GM18868 (cell line): ENCODE measurements around the gene SIM1.
"Not testable (repeated sequence)": the region's sequence is repeated elsewhere in the genome, so short reads cannot be mapped to it uniquely, and the experiment has no call there.

Experiments used
- ATAC-seq: cut with Tn5 transposase; IDR thresholded peaks from one replicate; pipeline ENCODE4 v1.9.1; 2021; ENCODE audit warnings: mild to moderate bottlenecking, moderate library complexity; ENCODE audit not compliant: unreplicated experiment

The SIM1 gene

DNA sequence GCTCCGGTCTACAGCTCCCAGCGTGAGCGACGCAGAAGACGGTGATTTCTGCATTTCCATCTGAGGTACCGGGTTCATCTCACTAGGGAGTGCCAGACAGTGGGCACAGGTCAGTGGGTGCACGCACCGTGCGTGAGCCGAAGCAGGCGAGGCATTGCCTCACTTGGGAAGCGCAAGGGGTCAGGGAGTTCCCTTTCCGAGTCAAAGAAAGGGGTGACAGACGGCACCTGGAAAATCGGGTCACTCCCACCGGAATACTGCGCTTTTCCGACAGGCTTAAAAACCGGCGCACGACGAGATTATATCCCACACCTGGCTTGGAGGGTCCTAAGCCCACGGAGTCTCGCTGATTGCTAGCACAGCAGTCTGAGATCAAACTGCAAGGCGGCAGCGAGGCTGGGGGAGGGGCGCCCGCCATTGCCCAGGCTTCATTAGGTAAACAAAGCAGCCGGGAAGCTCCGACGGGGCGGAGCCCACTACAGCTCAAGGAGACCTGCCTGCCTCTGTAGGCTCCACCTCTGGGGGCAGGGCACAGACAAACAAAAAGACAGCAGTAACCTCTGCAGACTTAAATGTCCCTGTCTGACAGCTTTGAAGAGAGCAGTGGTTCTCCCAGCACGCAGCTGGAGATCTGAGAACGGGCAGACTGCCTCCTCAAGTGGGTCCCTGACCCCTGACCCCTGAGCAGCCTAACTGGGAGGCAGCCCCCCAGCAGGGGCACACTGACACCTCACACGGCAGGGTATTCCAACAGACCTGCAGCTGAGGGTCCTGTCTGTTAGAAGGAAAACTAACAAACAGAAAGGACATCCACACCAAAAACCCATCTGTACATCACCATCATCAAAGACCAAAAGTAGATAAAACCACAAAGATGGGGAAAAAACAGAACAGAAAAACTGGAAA lies 109.7 kb downstream of the SIM1 start:
- ATAC-seq = not testable (repeated sequence)

- ATAC-seq = no peak
Observed at GRCh38 chr6:100353276-100354015, 111.3 kb downstream of the SIM1 start.

- ATAC-seq = no peak
Observed at GRCh38 chr6:100350139-100350538, 114.6 kb downstream of the SIM1 start.

GRCh38 chr6:100349366-100349765 lies 115.4 kb downstream of the SIM1 start:
- ATAC-seq = no peak

GRCh38 chr6:100347901-100348550 lies 116.7 kb downstream of the SIM1 start:
- peak; percentile 40 for ATAC-seq

DNA sequence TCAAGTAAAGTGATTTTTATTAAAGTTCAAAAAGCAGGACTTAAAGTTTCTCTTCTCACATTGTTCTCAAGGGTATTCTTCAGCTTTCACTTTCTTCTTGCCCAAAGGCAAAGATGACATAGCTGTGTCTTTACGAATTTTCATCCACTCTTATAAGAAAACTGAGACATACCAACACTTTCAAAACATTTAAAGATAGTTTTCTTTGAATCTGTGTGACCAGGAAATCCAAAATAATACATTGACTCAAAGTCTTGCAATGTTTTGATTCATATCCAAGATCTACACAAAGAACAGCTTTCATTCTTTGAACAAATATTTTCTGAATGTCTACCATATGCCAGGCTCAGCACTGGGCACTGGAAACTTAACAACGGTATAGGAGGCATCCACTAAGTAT lies 117.9 kb downstream of the SIM1 start:
- no peak for ATAC-seq

DNA sequence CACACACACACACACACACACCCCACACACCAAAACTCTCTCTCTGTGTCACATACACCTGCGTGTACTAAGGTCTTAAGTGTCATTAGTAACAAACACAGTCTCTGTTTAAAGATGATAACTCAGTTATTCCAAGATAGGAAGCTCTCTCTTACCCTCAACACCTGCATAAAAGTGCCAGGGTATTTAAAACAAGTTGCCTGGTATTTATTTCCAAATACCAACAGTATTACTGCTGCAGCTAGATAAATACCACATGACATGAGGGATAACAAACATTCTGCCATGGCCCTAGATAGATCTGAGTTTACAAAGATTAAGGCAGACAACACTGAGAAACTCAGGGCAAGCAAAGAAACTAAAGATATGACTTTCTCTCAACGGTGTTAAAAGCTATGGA lies 118.5 kb downstream of the SIM1 start:
- no peak for ATAC-seq

DNA sequence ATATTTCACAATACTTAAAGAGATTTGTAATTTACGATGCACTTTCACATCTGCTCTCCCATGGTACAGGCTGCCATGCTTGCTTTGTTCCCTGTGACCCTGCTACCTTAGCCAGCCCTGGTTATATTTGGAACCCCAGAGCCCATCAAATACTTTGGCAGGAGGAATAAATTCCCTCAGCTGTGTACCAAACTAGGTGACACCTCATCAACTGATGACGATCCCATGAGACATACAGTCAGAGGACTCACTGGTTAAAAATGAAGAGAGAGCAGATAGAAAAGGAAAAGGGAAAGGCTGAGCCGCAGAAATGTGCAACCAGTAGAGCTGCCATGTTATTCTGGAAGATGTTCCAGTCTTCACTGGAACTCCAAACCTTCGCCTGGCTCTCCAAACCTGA lies 120.0 kb downstream of the SIM1 start:
- ATAC-seq = no peak

DNA sequence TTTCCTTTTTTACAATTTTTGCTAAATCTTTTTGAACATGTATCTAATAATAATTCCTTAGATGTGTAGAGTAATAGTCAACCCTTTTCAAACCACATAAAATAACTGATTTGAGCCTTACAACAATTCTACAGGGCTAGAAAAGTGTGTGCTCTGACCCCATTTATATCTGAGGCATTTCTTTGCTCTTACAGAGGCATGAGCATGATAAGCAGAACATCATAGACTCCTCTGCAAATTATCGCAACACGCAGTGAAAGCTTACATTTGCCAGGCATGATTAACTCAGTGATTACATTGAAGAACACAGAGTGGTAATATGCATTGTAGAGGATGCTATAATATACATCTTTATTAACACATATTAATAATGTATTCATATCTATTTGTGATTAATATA lies 120.4 kb downstream of the SIM1 start:
- ATAC-seq = no peak

DNA sequence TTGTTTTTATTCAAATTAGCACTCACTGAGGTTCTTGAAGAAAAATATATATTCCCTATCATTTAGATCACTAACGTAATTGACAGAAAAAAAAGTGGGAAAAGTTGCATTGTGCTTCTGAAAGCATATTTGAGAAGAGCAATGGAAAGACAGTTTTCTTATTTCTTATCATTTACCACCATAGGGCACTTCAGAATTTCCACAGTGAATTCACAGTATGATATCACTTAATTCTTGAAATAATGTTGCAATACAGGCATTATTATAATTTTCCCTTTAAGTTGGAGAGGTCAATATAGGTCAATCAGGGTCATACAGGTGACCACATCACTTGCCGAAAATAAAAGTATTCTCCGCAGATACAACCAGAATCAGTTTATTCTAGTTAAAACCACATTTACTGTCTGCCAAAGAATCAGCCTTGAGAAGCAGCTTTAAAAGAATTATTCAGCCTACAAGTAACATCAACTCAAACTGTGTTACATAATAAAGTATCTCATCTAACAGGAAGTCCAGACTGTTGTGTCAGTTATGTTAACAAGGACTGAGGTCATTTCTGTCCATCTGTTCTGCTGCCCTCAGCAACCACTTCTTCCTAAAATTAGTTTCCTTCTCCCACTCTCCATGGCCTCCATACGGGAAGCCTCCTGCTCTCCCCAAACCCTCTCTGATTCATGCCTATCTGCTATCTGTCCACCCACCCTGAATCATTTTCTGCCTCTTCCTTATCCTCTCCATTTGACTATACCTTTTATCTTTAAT lies 121.2 kb downstream of the SIM1 start:
- no peak for ATAC-seq

- ATAC-seq = no peak
Observed at GRCh38 chr6:100342830-100343229, 121.9 kb downstream of the SIM1 start.

DNA sequence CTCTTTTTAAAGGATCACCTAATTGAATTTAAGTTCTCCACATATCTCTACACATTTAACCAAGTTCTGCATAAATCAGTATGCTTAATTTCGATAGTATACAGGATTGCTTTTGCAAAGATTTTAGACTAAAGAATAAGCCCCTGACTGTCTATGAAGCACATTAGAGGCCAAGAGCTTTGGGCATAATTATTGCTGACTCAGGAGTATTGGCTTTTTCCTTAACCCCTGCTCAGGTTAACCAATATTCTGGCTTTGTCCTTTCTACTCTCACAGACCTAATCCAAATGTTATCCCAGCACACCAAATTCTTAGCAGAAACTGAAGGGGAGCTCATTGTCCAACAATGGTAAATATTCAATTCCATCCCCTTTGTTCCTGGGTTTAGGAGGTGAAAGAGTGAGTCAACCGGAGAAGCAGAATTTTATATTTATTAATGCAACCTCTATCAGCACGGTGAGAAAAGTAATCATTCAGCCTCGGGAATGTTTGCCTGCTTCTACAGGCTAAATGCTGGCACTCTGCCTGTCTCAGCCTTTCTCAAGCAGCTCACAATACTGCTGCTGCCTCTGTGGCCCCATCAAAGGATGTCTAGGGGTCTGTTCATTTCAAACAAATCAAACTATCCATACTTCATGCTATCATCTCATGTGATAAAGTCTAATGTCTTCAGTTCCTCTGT lies 125.0 kb downstream of the SIM1 start:
- no peak for ATAC-seq

DNA sequence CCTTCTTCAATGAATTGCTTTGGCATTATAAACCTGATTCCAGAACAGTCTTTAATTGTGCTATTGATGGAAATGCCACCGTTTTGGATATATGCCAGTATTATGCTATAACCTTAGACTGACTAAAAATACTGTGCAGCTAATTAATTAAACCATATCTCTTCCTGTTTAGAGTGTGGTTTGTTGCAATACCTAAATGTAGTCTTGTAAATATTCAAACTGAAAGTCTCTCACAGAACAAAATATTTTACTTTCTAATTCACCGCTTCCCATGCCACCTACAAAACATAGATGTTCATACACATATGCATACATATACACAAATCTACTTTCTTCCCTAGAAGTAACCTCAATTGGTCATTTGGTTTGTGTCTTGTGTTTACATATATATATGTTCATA lies 126.6 kb downstream of the SIM1 start:
- no peak for ATAC-seq

DNA sequence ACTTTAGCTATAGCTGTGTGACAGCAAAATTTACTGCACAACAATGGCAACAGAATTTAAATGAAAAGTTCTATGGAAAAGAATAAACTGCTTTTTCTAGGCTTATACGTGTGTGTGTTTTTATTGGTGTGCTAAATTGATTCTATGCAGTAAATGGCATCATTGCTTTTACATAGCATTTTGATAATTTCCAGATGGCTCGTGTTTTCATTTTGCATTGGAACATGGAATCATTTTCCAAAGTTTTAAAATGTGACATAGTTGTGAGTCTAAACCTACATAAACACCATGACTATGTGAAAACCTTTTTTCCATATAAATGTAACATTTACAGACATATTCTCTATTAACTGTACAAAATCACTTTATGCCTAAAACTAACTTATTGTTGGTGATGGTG lies 127.8 kb downstream of the SIM1 start:
- no peak for ATAC-seq

DNA sequence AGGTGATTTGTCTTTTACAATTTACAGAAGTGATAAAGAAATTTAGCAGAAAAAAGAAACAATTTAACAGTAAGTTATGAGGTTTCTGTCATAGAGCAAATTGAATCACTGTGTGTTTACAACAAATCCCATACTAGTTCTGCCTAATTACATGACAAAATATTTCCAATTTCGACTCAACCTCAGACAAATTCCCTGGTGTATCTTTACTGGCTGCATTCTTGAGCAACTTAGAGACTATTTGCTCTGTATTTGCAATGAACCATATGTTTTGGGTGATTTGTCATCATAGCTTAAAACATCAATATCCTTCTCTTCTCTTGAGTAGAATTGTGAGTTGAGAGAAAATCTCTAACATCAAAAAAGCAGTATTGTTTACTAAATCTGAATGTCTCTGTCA lies 128.7 kb downstream of the SIM1 start:
- no peak for ATAC-seq
